Nephron progenitor cell (in vitro differentiated cells): ENCODE results near the gene POLR3GL.

Experiments
- DNase-seq: peaks from one replicate; pipeline ENCODE4 v3.0.0; 2021
- H3K27ac Mint-ChIP-seq: 2 replicates; pipeline ENCODE4 v1.8.0; 2021; ENCODE audit warnings: mild to moderate bottlenecking, moderate library complexity, mixed read lengths
- H3K27me3 Mint-ChIP-seq: 2 replicates; pipeline ENCODE4 v1.8.0; 2021; ENCODE audit warnings: mild to moderate bottlenecking, low read depth, mixed read lengths; ENCODE audit not compliant: poor library complexity
- H3K36me3 Mint-ChIP-seq: 2 replicates; pipeline ENCODE4 v1.8.0; 2021; ENCODE audit warnings: low read depth, mixed read lengths
- H3K4me1 Mint-ChIP-seq: 2 replicates; pipeline ENCODE4 v1.8.0; 2021; ENCODE audit warnings: mixed read lengths
- H3K4me3 Mint-ChIP-seq: 2 replicates; pipeline ENCODE4 v1.8.0; 2021; ENCODE audit warnings: mild to moderate bottlenecking, moderate library complexity, mixed read lengths
- H3K9me3 Mint-ChIP-seq: 2 replicates; pipeline ENCODE4 v1.8.0; 2021; ENCODE audit warnings: mild to moderate bottlenecking, moderate library complexity, mixed read lengths
- TF ChIP-seq, protein P1 (sequence below): fragments of 200-600 bp; sonication (generic); IDR thresholded peaks from 2 replicates; pipeline ENCODE4 v1.5.0; 2021; ENCODE audit warnings: antibody characterized with exemption

POLR3GL gene

DNA sequence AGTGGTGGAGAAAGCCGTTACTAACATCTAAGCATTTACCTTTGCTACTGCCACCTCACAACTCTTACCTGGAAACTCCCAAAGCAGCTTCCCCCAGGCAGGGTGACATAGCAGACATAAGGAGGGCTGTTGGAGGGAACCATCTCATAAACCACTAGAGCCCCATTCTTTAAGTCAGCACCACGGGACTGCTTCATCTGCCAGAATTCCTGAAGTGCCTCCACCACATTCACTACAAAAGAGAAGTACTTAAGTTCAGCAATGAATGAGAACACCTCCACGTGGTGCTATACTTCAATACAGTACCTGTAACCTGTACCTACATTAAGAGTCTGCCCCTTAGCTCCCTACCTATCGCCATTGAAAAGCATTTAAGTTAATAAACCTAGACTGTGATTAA, 16.9 kb upstream of the POLR3GL start:
- Mint-ChIP-seq H3K36me3 (peaks cover 46% of the 10 kb centered on the region), H3K27me3 (no peaks in the 10 kb centered on the region), H3K9me3 (no peaks in the 10 kb centered on the region), H3K27ac (no peak overlapping the region), H3K4me1 (peaks cover 14% of the 10 kb centered on the region), H3K4me3 (no peak overlapping the region)
- TF ChIP-seq, protein P1, sequence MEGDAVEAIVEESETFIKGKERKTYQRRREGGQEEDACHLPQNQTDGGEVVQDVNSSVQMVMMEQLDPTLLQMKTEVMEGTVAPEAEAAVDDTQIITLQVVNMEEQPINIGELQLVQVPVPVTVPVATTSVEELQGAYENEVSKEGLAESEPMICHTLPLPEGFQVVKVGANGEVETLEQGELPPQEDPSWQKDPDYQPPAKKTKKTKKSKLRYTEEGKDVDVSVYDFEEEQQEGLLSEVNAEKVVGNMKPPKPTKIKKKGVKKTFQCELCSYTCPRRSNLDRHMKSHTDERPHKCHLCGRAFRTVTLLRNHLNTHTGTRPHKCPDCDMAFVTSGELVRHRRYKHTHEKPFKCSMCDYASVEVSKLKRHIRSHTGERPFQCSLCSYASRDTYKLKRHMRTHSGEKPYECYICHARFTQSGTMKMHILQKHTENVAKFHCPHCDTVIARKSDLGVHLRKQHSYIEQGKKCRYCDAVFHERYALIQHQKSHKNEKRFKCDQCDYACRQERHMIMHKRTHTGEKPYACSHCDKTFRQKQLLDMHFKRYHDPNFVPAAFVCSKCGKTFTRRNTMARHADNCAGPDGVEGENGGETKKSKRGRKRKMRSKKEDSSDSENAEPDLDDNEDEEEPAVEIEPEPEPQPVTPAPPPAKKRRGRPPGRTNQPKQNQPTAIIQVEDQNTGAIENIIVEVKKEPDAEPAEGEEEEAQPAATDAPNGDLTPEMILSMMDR: no peak
- DNase-seq: no peak

DNA sequence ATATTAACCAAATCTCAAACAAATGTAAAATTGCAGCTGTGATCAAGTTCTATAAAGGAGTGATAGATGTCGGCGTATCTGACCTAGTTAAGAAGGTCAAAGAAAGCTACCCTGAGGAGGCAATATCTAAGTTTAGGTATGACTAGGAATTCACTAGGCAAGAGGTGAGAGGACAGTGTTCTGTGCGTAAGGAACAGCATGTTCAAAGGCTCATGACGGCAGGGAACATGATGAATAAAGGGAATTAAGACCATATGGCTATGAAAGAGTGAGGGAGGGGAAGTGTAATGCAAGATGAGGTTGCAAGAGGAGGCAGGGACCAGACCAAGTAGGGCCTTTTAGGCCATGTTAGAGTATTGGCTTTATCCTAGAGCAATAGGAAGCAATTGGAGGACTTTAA, 15.3 kb upstream of the POLR3GL start:
- H3K36me3 Mint-ChIP-seq: peaks cover 38% of the 10 kb centered on the region
- peaks cover 7% of the 10 kb centered on the region for H3K4me1 Mint-ChIP-seq
- peaks cover 5% of the 10 kb centered on the region for H3K27me3 Mint-ChIP-seq
- H3K9me3 Mint-ChIP-seq: no peaks in the 10 kb centered on the region
- TF ChIP-seq, protein P1: no peak
- H3K27ac Mint-ChIP-seq: peak overlapping the region; percentile 3
- no peak overlapping the region for H3K4me3 Mint-ChIP-seq
- no peak for DNase-seq

DNA sequence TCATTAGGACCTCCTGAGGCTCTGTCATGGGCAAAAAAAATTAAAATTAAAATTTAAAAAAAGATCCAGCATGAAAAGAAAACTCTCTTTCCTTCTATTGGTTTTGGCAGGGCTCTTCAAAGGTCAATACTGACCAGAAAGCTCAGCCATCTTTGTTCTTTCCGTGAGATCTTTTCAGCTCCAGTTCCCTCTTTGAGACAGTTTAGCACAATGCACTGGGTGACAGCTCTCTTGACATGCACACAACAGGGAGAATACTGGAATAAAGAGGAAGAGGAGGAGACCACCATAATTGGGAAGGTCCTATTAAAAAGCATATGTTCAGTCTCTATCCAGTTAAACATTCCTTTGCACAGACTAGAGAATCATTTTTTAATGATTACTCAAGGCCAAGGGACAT, 13.0 kb upstream of the POLR3GL start:
- DNase-seq: no peak
- TF ChIP-seq, protein P1: no peak
- Mint-ChIP-seq H3K27me3 (peaks cover 8% of the 10 kb centered on the region), H3K4me3 (no peak overlapping the region), H3K9me3 (no peaks in the 10 kb centered on the region), H3K27ac (peak overlapping the region; percentile 5), H3K4me1 (peaks cover 29% of the 10 kb centered on the region), H3K36me3 (peaks cover 35% of the 10 kb centered on the region)

DNA sequence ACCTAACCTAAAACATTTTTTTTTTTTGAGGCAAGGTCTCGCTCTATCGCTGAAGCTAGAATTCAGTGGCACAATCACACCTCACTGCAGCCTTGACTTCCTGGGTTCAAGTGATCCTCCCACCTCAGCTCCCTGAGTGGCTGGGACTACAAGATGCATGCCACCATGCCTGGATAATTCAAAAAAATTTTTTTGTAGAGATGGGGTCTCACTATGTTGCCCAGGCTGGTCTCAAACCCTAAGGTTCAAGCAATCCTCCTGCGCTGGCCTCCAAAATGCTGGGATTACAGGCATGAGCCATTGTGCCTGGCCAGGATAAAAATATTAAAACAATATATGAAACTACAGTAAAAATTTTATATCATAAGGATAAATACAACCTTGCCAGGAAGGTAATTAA, 11.6 kb upstream of the POLR3GL start:
- TF ChIP-seq, protein P1: no peak
- Mint-ChIP-seq H3K27me3 (peaks cover 8% of the 10 kb centered on the region), H3K9me3 (no peaks in the 10 kb centered on the region), H3K4me3 (no peak overlapping the region), H3K27ac (no peak overlapping the region), H3K36me3 (peaks cover 28% of the 10 kb centered on the region), H3K4me1 (peaks cover 38% of the 10 kb centered on the region)
- DNase-seq: no peak

DNA sequence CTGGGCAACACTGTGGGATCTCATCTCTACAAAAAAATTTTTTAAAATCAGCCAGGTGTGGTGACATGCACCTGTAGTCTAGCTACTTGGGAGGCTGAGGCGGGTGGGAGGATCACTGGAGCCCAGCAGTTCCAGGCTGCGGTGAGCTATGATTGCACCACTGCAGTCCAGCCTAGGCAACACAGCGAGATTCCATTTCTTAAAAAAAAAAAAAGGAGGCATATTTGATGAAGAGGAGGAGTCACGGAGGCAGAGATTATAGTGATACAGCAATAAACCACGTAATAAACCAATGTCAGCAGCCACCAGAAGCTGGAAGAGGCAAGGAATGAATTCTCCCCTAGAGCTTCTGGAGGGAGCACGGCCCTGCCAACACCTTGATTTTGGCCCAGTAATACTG, 10.6 kb upstream of the POLR3GL start:
- Mint-ChIP-seq H3K4me1 (peaks cover 48% of the 10 kb centered on the region), H3K9me3 (no peaks in the 10 kb centered on the region)

DNA sequence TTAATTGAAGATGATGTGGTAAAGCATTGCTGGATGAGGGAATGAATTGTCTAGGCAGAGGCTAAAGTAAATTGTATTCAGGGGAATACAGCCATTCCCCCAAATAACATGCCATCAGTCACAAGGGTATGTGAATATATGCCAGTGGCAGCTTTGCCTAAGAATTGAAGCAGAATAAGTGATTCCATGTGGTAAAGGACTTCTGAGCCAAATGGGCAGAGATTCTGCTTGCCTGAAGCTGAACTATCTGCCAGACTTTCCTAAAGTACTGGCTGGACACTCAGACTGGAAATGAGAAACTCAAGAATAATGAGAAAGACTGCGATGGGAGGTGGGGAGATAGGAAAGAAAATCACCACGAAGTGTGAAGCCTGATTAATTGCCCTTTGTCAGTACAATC, 9.1 kb upstream of the POLR3GL start:
- TF ChIP-seq, protein P1: no peak

More for the DNA sequence above, 10.6 kb upstream of the POLR3GL start:
- DNase-seq: no peak
- peaks cover 15% of the 10 kb centered on the region for H3K27me3 Mint-ChIP-seq
- TF ChIP-seq, protein P1: no peak
- no peak overlapping the region for H3K27ac Mint-ChIP-seq
- H3K4me3 Mint-ChIP-seq: no peak overlapping the region
- peaks cover 23% of the 10 kb centered on the region for H3K36me3 Mint-ChIP-seq

More for the DNA sequence above, 9.1 kb upstream of the POLR3GL start:
- Mint-ChIP-seq H3K27ac (no peak overlapping the region), H3K4me3 (peak overlapping the region; percentile 91), H3K4me1 (peaks cover 53% of the 10 kb centered on the region), H3K9me3 (no peaks in the 10 kb centered on the region), H3K27me3 (peaks cover 28% of the 10 kb centered on the region), H3K36me3 (peaks cover 12% of the 10 kb centered on the region)
- DNase-seq: no peak
